GM12874 (cell line): ENCODE results near the gene TSC1.

Experiments
- CTCF ChIP-seq: IDR thresholded peaks from 2 replicates; pipeline ENCODE4 v1.5.1; 2011; ENCODE audit warnings: low read depth, mild to moderate bottlenecking, control low read depth, low read length, moderate library complexity; ENCODE audit not compliant: insufficient read depth

Gene TSC1

GRCh38 chr9:132955768-132956167 lies 11.4 kb upstream of the TSC1 start:
- no peak for TF ChIP-seq CTCF

GRCh38 chr9:132955123-132955522 lies 10.7 kb upstream of the TSC1 start:
- TF ChIP-seq CTCF, result no peak

GRCh38 chr9:132949709-132950108 lies 5.3 kb upstream of the TSC1 start:
- TF ChIP-seq CTCF, result no peak

- no peak for TF ChIP-seq CTCF
Observed at GRCh38 chr9:132948482-132949050, 4.2 kb upstream of the TSC1 start.

- TF ChIP-seq CTCF, result no peak
Observed at GRCh38 chr9:132947756-132948155, 3.3 kb upstream of the TSC1 start.

- TF ChIP-seq CTCF, result no peak
Observed at GRCh38 chr9:132946631-132947295, 2.3 kb upstream of the TSC1 start.

GRCh38 chr9:132946211-132946610 lies 1.8 kb upstream of the TSC1 start:
- TF ChIP-seq CTCF, result no peak
